ENCODE measurements around the gene ACOD1.
A peak's percentile ranks its signal among the peaks of the same experiment; 100 is the strongest.
"Not testable (repeated sequence)": the region's sequence is repeated elsewhere in the genome, so short reads cannot be mapped to it uniquely, and the experiment has no call there.

Gene ACOD1

DNA sequence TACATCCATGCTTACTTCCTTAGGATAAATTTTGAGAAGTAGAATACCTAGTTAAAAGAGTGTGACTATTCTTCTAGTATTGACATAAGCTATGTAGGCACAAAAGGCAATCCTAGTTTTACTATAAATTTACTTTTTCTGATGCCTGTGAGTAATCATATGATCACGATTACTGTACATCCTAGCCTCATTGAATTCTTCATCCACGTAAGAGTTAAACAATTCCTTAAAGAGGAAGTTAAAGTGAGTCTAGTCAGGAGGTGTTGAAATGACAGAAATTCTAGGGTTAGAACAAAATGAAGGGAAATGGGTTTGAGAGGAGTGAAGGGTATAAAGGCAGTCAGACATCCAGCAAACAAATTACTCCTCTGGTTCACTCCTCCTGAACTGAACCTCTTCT lies at the start of gene ACOD1:
TSS of gene ACOD1 (plus strand) at position 363 of the 400 bp plus-strand sequence. CDS start 48 bp downstream, outside the sequence.
- no peak for DNase-seq (ENCODE audit: low read depth, low spot score)

DNA sequence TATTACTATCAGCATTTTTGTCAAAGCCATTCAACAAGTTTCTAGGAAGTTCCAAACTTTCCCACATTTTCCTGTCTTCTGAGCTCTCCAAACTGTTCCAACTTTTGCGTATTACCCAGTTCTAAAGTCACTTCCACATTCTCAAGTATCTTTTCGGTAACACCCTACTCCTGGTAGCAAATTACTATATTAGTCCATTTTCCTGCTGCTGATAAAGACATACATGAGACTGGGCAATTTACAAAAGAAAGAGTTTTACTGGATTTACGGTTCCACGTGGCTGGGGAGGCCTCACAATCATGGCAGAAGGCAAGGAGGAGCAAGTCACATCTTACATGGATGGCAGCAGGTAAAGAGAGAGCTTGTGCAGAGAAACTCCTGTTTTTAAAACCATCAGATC lies 49.2 kb upstream of the ACOD1 start:
- DNase-seq (ENCODE audit: low read depth, low spot score) = not testable (repeated sequence)

DNA sequence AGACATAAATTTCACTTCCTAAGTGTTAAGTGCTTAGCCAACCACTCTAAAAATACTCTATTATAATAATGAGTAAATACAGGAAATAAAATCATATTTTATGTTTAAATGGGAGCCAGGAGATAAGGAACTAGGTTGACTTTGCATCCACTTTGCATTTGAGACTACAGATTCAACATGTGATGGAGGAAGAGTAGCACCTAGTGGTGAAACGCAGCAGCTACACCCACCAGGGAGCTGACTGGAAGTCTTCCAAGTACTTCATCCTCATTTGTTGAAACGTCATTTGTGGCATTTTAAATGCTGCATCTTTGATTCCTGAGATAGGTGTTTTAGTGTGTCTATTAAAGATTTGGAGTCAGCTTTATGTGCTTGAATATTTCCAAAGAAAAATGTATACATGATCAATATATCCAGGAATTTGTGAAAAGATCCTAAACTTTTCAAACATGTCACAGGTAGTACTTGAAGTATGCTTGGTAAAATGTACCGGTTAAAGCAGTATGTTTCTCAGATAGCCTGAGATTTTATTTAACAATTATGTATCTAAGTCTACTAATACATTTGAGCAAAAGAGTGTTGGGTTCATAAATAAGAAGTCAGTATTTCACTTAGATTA lies 44.7 kb upstream of the ACOD1 start:
- DNase-seq (ENCODE audit: low read depth, low spot score) = peak; percentile 67

DNA sequence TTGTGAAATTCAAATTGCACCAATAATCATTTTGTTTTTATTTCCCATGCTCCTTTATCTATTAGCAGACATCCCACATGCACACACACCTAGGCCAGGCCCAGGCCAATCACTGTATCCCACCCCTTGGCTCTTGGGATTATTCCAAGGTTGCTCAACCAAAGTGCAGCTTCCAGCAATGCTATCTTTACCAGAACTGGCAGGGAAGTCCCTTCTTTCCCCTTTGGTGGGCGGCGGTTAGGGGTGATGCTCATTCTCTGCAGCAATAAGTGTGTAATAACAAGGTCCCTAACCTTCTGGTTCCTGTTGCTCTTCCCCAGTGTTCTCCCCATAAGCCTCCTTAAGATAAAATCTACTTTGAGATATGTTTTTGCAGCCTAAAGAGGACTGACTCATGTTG lies 43.8 kb upstream of the ACOD1 start:
- DNase-seq (ENCODE audit: low read depth, low spot score) = no peak

DNA sequence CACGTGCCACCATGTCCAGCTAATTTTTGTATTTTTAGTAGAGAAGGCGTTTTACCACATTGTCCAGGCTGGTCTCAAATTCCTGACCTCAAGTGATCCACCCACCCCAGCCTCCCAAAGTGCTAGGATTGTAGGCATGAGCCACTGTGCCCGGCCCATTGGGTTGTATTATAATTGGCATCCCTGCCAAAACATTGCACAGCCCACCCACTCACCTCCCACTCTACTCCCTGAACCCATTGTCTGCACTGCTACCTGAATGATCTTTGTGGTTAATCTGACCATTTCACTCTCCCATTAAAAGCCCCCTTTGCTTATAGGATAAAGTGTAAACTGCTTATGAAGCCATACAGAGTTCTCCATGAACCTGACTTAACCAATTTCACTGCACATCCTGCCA lies 35.8 kb upstream of the ACOD1 start:
- no peak for DNase-seq (ENCODE audit: low read depth, low spot score)

DNA sequence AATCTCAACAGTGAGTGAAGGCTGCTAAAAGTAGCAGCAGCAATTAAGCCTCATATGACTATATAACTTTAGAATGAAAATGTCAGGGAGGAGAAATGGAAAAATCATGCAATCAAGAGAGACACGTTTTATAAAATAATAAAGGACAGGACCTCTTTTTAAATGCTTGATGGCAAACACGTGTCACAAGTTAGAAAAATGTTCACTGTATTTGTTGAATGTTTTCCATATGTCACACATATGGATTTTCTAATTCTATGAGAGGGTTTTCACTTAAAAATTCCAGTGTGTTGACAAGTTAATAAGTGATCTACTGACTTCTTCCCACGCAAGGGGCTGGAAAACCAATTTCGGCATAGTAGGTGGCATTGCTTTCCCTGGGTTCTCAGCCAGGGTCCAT lies 34.4 kb upstream of the ACOD1 start:
- DNase-seq (ENCODE audit: low read depth, low spot score) = no peak

DNA sequence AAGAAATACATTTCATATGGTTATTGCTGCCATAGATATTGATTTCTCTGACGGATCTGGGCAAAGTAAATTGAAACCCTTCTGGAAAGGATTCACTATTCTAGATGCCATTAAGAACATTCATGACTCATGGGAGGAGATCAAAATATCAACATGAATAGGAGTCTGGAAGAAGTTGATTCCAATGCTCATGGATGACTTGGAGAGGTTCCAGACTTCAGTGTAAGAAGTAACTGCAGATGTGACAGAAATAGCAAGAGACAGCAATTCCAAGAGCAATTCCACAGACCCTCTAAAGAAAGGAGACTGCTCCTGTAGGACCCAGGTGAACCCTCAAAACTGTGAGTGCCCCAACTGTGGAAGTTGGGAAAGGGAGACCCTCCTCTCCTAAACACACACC lies 31.2 kb upstream of the ACOD1 start:
- no peak for DNase-seq (ENCODE audit: low read depth, low spot score)

DNA sequence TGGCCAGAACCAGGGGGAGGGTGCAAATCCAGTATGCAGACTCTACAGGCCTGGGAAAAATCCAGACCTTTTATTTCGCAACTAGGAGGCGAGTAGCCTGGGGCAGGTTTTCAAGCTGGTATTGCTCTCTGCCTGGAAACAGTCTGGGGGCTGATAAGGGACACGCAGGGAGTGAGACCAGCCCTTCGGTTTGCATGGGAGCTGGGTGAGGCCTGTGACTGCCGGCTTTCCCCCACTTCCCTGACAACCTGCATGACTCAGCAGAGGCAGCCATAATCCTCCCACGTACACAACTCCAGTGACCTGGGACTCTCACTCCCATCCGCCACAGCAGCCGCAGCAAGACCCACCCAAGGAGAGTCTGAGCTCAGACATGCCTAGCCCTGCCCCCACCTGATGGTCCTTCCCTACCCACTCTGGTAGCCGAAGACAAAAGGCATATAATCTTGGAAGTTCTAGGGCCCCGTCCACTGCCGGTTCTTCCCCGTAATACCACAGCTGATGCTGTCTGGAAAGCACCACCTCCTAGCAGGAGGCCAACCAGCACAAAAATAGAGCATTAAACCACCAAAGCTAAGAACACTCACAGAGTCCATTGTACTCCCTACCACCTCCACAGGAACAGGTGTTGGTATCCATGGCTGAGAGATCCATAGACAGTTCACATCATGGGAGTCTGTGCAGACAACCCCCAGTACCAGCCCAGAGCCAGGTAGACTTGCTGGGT lies 30.4 kb upstream of the ACOD1 start:
- DNase-seq (ENCODE audit: low read depth, low spot score) = not testable (repeated sequence)

DNA sequence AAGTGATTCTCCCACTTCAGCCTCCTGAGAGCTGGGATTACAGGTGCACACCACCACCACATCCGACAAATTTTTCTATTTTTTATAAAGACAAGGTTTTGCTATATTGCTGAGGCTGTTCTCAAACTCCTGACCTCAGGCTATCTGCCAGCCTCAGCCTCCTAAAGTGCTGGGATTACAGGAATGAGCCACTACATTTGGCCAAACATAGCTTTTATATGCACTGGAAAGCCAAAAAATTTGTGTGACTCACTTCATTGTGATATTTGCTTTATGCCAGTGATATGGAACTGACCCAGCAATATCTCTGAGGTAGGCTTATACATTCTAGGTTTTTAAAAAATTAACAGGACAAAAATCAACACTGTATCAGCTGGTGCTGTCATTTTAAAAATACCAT lies 26.8 kb upstream of the ACOD1 start:
- DNase-seq (ENCODE audit: low read depth, low spot score) = no peak

DNA sequence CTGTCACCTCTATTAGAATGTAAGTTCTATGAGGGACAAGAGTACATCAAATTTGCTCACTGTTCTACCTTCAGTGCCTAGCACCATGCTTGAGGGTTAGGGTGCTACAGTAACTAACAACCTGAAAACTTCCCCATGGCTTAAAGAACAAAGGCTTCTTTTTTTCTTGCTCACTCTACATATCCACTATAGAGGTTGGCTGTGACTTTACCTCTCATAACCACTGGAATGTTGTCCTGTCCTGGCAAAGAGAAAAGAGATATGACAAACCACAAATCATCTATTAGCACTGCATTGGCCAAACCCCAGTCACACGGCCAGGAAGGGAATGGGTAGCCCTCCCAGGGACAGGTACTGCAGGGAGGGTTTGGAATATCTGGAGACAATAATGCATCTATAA lies 23.2 kb upstream of the ACOD1 start:
- no peak for DNase-seq (ENCODE audit: low read depth, low spot score)

DNA sequence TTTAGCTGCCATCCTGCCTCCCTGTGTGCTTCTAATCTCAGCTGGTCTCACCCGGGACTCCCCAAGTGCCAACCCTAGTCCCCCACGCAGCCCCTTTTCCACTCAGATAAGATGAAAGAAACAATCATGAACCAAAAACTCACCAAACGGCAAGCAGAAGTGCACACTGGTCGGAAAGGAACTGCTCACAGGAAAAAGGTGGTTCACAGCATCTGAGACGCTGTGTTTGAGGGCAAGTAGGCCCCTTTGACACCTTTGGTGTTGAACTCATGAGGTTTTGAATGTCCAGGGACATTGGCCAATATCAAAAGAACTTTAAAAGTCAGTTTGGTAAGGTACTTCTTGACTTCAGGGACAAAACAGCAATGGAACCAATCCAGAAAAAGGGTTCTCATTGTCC lies 20.4 kb upstream of the ACOD1 start:
- no peak for DNase-seq (ENCODE audit: low read depth, low spot score)

DNA sequence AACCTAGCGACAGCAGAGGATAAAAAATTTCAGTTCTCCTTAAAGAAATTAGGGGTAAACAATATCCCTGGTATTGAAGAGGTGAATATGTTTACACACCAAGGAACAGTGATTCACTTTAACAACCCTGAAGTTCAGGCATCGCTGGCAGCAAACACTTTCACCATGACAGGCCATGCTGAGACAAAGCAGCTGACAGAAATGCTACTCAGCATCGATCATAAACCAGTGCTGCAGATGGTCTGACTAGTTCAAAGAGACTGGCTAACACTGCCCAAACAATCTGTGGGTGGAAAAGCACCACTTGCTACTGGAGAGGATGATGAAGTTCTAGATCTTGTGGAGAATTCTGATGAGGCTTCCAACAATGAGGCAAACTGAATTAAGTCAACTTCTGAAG lies 19.9 kb upstream of the ACOD1 start:
- DNase-seq (ENCODE audit: low read depth, low spot score) = no peak

DNA sequence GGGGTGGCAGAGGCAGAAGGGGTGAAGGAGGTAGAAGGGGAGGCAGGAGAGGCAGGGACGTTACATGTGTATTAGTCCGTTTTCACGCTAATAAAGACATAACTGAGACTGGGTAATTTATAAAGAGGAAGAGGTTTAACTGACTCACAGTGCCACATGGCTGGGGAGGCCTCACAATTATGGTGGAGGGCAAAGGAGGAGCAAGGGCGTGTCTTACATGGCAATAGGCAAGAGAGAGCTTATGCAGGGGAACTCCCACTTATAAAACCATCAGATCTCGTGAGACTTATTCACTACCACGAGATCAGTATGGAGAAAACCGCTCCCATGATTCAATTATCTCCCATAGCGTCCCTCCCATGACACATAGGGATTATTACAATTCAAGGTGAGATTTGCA lies 19.0 kb upstream of the ACOD1 start:
- no peak for DNase-seq (ENCODE audit: low read depth, low spot score)

DNA sequence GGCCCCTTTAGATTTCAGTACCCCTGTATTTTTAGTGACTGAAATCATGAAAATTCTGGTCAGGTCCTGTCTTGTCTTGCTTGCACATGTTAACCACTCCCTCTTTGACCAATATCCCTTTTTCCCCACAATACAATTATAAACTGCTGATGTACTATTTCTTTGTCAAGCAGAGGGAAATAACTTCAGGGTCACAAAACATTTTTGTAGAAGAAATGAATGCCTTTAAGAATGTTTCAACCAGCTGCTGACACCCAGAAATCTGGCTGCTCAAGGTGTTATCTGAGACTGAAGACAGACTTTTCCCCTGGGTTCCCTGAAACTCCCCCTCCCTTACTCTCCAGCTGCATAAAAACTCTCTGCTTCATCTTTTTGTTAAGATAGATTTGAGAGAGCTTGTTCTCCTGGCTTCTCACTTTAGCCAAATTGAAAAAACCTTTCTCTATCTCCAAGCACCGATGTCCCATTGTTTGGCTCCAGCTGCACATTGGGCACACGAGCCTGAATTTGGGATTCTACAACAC lies 18.4 kb upstream of the ACOD1 start:
- no peak for DNase-seq (ENCODE audit: low read depth, low spot score)

DNA sequence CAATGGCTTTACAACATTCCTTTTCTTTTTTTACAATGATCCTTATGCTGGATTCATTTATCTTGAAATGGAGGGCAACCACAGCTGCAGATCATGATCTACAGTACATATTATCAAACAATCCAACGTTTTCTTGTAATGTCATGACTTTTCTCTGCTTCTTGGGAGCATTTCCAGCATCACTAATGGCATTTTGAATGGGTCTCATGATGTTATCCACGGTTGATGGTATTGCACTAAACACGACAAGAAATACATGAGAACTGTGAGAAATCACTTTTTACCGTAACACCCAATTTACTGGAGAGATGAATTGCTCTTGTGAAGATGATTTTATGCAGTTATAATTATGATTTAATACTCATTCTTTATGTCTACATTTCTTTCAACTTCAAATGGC lies 16.2 kb upstream of the ACOD1 start:
- no peak for DNase-seq (ENCODE audit: low read depth, low spot score)

DNA sequence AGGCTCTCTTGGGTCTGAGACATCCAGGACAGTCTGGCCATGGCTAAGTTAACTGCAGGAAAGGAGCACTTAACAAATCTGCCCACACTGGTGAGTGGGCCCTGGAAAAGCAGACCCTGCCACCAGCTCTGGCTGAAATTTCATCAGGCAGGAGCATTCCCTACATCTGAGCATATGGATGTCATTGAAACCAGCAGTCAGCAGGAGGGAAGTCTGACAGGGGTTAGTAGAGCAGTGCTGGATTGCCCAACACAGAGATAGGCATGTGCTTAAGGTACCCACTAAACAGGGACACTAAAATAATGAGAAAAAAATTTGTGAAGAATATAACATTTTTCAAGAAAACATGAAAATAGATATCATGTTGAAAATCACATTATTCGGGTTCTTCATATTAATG lies 13.6 kb upstream of the ACOD1 start:
- no peak for DNase-seq (ENCODE audit: low read depth, low spot score)

DNA sequence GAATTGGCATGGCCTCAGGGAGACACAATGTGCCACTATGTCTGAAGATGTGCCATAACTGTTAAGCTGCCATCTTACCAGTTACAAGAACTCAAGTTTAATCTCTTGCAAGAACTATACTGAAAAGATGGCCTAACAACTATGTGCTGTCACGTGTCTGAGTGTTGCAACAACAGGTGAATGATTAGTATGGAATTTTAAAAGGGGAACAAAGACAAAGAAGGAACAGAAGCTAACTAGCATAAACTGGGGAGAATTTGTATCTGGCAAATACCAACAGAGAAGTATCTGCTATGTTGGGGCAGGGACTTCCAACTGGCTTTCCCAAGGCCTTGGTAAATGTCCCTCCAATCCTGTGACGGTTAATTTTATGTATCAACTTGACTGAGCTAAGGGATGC lies 11.5 kb upstream of the ACOD1 start:
- no peak for DNase-seq (ENCODE audit: low read depth, low spot score)

DNA sequence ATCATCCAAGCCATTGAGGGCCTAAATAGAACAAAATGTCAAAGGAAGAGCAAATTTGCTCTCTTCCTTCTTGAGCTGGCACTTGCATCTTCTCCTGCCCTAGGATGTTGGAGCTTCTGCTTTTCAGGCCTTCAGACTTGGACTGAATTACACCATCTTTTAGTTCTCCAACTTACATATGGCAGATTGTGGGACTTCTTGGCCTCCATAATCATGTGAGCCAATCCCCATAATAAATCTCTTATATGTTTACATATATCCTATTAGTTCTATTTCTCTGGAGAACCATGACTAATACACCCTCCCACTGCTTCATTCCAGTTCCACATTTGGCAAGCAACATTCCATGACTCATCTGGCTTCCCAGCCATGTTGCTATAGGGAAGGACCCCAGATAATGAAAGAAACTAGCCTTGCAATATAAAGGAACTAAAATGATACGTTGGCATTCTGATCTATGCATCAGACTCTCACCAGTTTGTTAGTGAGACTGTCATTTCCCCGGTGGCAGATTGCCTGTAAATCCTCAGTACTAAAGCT lies 11.0 kb upstream of the ACOD1 start:
- peak; percentile 81 for DNase-seq (ENCODE audit: low read depth, low spot score)

DNA sequence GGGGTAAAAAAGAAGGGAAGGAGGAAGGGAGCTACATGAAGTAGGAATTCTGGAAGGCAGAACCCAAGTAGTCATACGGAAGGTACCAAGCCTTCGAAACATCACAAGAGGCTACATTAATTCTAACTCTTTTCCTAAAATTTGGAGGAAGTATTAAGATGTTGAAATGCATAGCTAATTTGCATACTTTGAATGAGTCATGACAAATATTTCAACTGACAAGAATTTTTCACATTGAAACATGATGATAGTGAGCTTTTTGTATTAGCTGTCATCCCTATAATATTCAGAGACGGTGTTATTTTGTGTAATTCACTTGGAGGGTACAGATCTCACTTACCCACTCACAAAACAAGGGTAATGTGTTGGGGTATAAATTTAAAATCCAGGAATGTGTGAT lies 9.1 kb upstream of the ACOD1 start:
- DNase-seq (ENCODE audit: low read depth, low spot score) = no peak

DNA sequence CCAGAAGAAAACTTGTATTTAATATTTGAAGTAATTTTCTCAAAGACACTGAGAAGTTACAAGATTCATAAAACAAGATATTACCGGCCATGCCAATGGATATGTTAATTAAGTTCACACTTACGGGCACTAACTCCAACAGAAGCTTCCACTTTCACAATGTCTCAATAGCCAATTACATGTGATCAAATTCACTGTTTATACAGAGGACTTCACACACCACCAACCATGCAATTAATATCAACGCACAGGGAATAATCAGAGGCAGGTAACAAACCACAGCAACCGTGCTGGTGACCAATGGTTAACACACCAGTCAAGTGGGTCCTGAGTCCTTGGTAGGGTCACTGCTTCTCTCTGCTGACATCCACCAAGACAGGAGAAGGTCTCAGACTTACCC lies 5.9 kb upstream of the ACOD1 start:
- no peak for DNase-seq (ENCODE audit: low read depth, low spot score)

DNA sequence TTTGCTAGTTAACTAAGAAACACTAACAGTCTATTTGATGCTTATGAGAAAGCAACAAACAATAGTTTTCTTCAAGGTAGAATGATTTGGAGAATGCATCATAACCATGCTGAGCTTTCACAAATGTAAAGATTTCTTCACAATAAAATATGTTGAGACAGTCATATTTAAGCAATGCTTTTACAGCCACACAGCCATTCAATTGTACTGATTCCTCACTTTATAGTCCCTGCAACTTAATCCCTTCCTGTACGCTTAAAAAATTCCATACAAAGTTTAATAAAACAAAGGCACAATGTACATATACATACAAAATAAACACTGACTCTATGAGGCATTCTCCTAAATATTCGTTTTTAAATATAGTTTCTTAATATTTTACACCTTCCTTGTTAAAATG lies 4.7 kb upstream of the ACOD1 start:
- DNase-seq (ENCODE audit: low read depth, low spot score) = no peak

DNA sequence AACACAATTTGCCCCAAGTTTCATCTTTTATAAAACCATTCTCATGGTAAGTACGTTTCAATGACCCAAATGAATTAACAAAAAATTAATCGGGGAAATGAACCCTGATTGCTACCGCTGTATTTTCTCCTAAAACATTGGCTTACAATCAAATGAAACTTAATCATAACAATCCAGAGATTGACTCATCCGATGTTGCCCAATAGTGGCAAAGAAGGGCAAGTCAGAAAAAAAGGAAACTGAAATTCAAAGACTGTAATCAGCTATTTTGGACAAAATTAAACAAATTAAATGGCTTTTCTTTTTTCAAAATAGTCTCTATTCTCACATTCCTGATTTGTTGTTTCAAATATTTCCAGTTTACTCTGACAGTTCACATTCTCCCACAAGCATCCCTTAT lies 3.9 kb upstream of the ACOD1 start:
- DNase-seq (ENCODE audit: low read depth, low spot score) = no peak

DNA sequence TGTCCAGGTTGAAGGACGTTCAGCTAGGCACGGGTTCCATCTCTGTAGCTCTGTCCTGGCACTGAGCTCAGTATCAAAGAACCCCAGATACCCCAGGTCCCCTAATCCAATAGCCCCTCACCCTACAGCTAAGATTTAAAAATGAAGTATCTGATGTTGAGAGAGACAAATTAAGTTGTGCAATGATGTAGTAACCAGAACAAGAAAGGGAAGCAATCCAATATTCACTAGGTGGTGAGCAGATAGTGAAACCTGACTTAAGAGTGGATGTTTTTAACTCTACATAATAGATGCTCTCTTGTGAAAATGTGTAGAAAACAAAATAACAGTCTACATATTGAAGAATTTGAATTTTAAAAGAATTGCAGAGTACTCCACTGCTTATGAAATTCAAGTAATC lies 1.8 kb downstream of the ACOD1 start:
- DNase-seq (ENCODE audit: low read depth, low spot score) = no peak

Measured in brain pericyte (primary cell).